Thymus (tissue), 11 donors: ENCODE results near the gene ZNF609. TPM values are rescaled to one million over a fixed set of nuclear protein-coding genes. Genes with fewer than 3 reads are reported as not detected.

Source experiments
- DNase-seq, 9 donors: peaks; one replicate each; pipeline ENCODE4 v3.0.0-alpha.2; 2013; ENCODE audit warnings: low spot score in 9 of 9, low read depth in 6 of 9, missing footprints in 1 of 9
- H3K27ac ChIP-seq, 2 donors: one replicate each; pipeline ENCODE4 v1.5.1; 2013; ENCODE audit warnings: control low read depth in 1 of 2, low read depth in 1 of 2, low read length in 1 of 2, mild to moderate bottlenecking in 1 of 2, moderate library complexity in 1 of 2
- H3K27me3 ChIP-seq, 2 donors: one replicate each; pipeline ENCODE4 v1.5.1; 2013; ENCODE audit warnings: low read length in 1 of 2; ENCODE audit not compliant: control insufficient read depth in 2 of 2, insufficient read depth in 1 of 2
- H3K36me3 ChIP-seq, 2 donors: one replicate each; pipeline ENCODE4 v1.5.1; 2013; ENCODE audit warnings: low read length in 1 of 2, mild to moderate bottlenecking in 1 of 2, moderate library complexity in 1 of 2; ENCODE audit not compliant: control insufficient read depth in 2 of 2, insufficient read depth in 2 of 2
- H3K4me1 ChIP-seq, 2 donors: one replicate each; pipeline ENCODE4 v1.5.1; 2013; ENCODE audit warnings: low read length in 2 of 2; ENCODE audit not compliant: control insufficient read depth in 2 of 2, insufficient read depth in 2 of 2
- H3K4me3 ChIP-seq, 2 donors: one replicate each; pipeline ENCODE4 v1.5.1; 2013; ENCODE audit warnings: low read length in 2 of 2, control low read depth in 1 of 2, mild to moderate bottlenecking in 1 of 2
- H3K9me3 ChIP-seq, 2 donors: one replicate each; pipeline ENCODE4 v1.5.1; 2013; ENCODE audit warnings: low read length in 1 of 2, mild to moderate bottlenecking in 1 of 2; ENCODE audit not compliant: control insufficient read depth in 2 of 2, insufficient read depth in 1 of 2
- WGBS: extraction: QIAGEN DNeasy Blood & Tissue Kit; methylation state at CpG from one replicate; pipeline ENCODE4 v1.1.7; 2013; 5-methylcytosine and 5-hydroxymethylcytosine counted together
- polyA plus RNA-seq: library from polyadenylated mRNA; stranded (reverse); fragments of 200-250 nt; gene quantifications from one replicate; pipeline ENCODE4 v1.2.3, GENCODE V29; 2013
- total RNA-seq: library from RNA; stranded (reverse); fragments of 120-200 nt; gene quantifications from one replicate; pipeline ENCODE4 v1.2.4, GENCODE V29; 2013
- donor health status: healthy.

Gene ZNF609
- total and polyA plus RNA-seq, 2 donors, result 7.5 to 16.8 TPM

- Histone ChIP-seq H3K4me1 (peaks cover 23 to 45% of the 10 kb centered on the region in 2 donors), H3K4me3 (no peak overlapping the region), H3K27ac (peak overlapping the region in 1 of 2 donors; percentile 3), H3K36me3 (peaks cover 0 to 4% of the 10 kb centered on the region in 2 donors), H3K27me3 (no peaks in the 10 kb centered on the region), H3K9me3 (no peaks in the 10 kb centered on the region)
- 56% methylated on average over 3 of the region's 3 CpGs for WGBS
- peak in 1 of 9 donors; percentile 44 for DNase-seq
Measured at GRCh38 chr15:64464276-64465005, 4.1 kb downstream of the ZNF609 start.

GRCh38 chr15:64466408-64467141 lies 6.2 kb downstream of the ZNF609 start:
- Histone ChIP-seq H3K27ac (no peak overlapping the region), H3K9me3 (no peaks in the 10 kb centered on the region), H3K4me3 (no peak overlapping the region), H3K27me3 (no peaks in the 10 kb centered on the region), H3K36me3 (peaks cover 0 to 17% of the 10 kb centered on the region in 2 donors), H3K4me1 (peaks cover 20 to 34% of the 10 kb centered on the region in 2 donors)
- DNase-seq, result no peak
- WGBS, result 87% methylated on average over 4 of the region's 4 CpGs

- Histone ChIP-seq H3K36me3 (peaks cover 0 to 17% of the 10 kb centered on the region in 2 donors), H3K27ac (no peak overlapping the region), H3K9me3 (no peaks in the 10 kb centered on the region), H3K27me3 (no peaks in the 10 kb centered on the region), H3K4me3 (no peak overlapping the region), H3K4me1 (peaks cover 0 to 3% of the 10 kb centered on the region in 2 donors)
- DNase-seq, result no peak
- WGBS, result 100% methylated on average over 4 of the region's 4 CpGs
Measured at GRCh38 chr15:64472161-64472560, 11.8 kb downstream of the ZNF609 start.

GRCh38 chr15:64474846-64475245 lies 14.5 kb downstream of the ZNF609 start:
- Histone ChIP-seq H3K9me3 (no peaks in the 10 kb centered on the region), H3K4me1 (peaks cover 0 to 3% of the 10 kb centered on the region in 2 donors), H3K27ac (no peak overlapping the region), H3K36me3 (peaks cover 0 to 10% of the 10 kb centered on the region in 2 donors), H3K4me3 (no peak overlapping the region), H3K27me3 (no peaks in the 10 kb centered on the region)
- 96% methylated on average over 2 of the region's 2 CpGs for WGBS
- DNase-seq, result no peak

- 77% methylated on average over 1 of the region's 1 CpG for WGBS
Measured at GRCh38 chr15:64476550-64476949, 16.2 kb downstream of the ZNF609 start.

GRCh38 chr15:64478863-64479262 lies 18.5 kb downstream of the ZNF609 start:
- DNase-seq, result no peak
- no peak overlapping the region for H3K4me3 ChIP-seq
- H3K9me3 ChIP-seq, result no peaks in the 10 kb centered on the region
- WGBS, result 32% methylated on average over 1 of the region's 1 CpG
- H3K4me1 ChIP-seq, result peaks cover 0 to 3% of the 10 kb centered on the region in 2 donors
- H3K36me3 ChIP-seq, result peaks cover 3 to 5% of the 10 kb centered on the region in 2 donors
- no peak overlapping the region for H3K27ac ChIP-seq
- no peaks in the 10 kb centered on the region for H3K27me3 ChIP-seq

More at GRCh38 chr15:64476550-64476949, 16.2 kb downstream of the ZNF609 start:
- H3K4me1 ChIP-seq, result peaks cover 0 to 3% of the 10 kb centered on the region in 2 donors
- H3K36me3 ChIP-seq, result no peaks in the 10 kb centered on the region
- no peaks in the 10 kb centered on the region for H3K9me3 ChIP-seq
- peak overlapping the region in 1 of 2 donors; percentile 60 for H3K27ac ChIP-seq
- H3K27me3 ChIP-seq, result no peaks in the 10 kb centered on the region
- H3K4me3 ChIP-seq, result no peak overlapping the region
- peak in 1 of 9 donors; percentile 18 for DNase-seq

DNA sequence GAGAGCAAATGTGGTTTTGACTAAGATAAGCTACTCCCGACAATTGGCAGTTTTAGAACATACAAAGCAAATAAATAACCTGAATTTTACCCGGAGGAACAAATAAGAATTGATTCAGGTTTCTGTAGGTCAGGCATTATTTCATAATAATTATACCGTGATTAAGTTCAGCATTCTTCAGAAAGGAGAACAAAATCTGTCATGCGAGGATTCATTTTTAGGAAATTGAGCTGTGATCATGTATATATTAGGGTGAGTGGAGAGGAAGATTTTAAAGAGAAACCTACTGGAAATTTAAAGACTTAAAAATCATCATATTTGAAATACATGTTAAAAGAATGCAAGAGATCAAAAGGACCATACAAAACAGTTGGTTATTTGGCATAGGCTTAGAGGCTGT lies 20.5 kb downstream of the ZNF609 start:
- no peak for DNase-seq
- WGBS, result 95% methylated on average over 4 of the region's 4 CpGs

DNA sequence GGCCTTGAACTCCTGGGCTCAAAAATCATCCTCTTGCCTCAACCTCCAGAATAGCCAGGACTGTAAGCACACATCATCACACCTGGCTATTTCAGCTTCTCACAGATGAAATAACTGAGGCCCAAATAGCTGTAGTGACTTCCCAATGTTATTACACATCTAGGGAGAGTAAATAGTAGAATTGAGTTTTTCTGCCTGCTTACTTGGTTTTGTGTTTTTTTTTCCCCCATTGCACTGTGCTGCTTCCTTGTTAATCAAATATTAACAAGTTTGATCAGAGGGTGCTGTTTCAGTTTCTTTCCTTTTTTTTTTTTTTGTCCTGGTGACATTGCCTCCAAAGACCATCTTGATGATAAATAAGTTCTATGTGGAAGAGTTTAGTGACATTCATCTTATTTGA lies 23.4 kb downstream of the ZNF609 start:
- Histone ChIP-seq H3K4me3 (no peak overlapping the region), H3K4me1 (no peaks in the 10 kb centered on the region), H3K9me3 (no peaks in the 10 kb centered on the region), H3K36me3 (peaks cover 5% of the 10 kb centered on the region in 2 donors), H3K27ac (no peak overlapping the region), H3K27me3 (no peaks in the 10 kb centered on the region)
- no peak for DNase-seq

More for the DNA sequence above, 20.5 kb downstream of the ZNF609 start:
- peaks cover 3 to 5% of the 10 kb centered on the region in 2 donors for H3K36me3 ChIP-seq
- H3K4me1 ChIP-seq, result peaks cover 0 to 3% of the 10 kb centered on the region in 2 donors
- H3K9me3 ChIP-seq, result no peaks in the 10 kb centered on the region
- H3K4me3 ChIP-seq, result no peak overlapping the region
- no peaks in the 10 kb centered on the region for H3K27me3 ChIP-seq
- H3K27ac ChIP-seq, result no peak overlapping the region

DNA sequence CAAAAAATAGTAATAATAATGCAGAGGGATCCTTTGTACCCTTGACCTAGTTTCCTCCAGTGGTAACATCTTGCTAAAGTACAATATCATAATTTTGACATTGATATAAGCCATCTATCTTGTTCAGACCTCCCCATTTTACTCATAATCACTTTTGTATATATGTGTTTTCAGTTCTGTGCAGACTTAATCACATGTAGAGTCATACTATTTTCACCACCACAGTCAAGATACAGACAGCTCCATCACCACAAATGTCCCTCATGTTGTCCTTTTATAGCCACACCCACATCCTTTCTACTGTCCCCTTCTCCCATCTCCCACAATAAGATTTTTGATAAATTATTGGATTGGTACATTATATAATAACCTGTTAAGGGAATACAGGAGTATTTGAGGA lies 25.4 kb downstream of the ZNF609 start:
- Histone ChIP-seq H3K36me3 (peaks cover 5 to 9% of the 10 kb centered on the region in 2 donors), H3K9me3 (no peaks in the 10 kb centered on the region), H3K27me3 (no peaks in the 10 kb centered on the region), H3K4me3 (no peak overlapping the region), H3K4me1 (no peaks in the 10 kb centered on the region), H3K27ac (no peak overlapping the region)
- no peak for DNase-seq
